Measurements from ENCODE around the gene CHRNA9. TPM values are rescaled to one million over a fixed set of nuclear protein-coding genes. Genes with fewer than 3 reads are reported as not detected.

The CHRNA9 gene
- total and polyA plus RNA-seq, 2 of the 4 experiments (the other 2 are of a cell fraction) = not detected

DNA sequence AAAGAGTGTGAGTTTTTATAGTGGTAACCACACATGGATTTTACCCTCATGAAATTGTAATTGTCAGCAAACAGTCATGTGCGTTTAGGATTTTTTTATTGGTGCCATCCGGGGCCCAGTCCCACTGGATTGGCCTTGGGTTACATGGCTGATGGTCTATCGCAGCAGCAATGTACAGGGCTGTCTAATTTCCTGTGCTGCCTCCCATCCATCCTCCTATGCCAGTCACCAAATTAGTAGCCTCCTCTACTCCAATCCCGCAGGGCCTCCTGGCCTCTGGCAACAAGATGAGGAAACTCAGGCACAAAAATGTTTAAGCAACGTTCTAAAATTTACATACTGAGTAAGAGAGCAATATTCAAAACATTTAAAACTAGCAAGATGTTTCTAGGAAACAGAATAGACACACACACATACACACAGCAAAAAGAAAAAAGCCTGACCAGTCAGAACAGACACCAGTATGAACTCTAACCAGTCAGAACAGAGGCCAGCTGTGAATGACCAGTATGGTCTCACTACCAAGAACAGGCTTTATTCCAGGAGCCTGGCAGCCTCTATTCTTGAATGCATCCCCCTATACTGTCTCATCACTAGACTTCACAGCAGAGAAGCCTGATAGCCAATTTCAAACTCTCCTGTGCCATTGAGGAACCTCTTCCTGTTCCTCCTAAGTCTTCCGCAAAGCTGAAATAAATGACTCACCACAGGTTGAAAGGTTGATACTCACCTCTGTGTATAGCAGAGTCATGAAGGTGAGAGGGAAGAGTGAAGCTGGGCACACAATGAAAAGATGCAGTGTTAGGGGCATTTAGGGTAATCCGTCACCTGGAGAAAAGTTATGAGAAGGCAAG is 42.6 kb downstream of the CHRNA9 start:
- no peak overlapping the region for H2BK15ac ChIP-seq (ENCODE audit: low read depth, low read length)
- no peaks in the 10 kb centered on the region for H3K9me3 ChIP-seq (ENCODE audit: control insufficient read depth, insufficient read depth, low read length)
- H2AK9ac ChIP-seq (replicated peaks; ENCODE audit: low read depth, low read length, poor library complexity) = no peak overlapping the region
- no peaks in the 10 kb centered on the region for H4K20me1 ChIP-seq (ENCODE audit: insufficient read depth, low read length)
- H3K79me1 ChIP-seq (ENCODE audit: low read depth in 1 of 2, low read length in 2 of 2) = no peaks in the 10 kb centered on the region
- no CpG with 5 or more reads among the region's 7 CpGs for WGBS, 2 experiments (ENCODE audit: extremely low coverage in 2 of 2, insufficient read length in 1 of 2)
- dilution Hi-C loops (cut with HindIII; ENCODE audit: low sequenced_read_pairs, unreplicated experiment) = no loop called here
- in situ Hi-C loops (cut with MboI; ENCODE audit: low sequenced_read_pairs) = no loop called here
- H3K27ac ChIP-seq (ENCODE audit: insufficient read depth, low read length) = no peak overlapping the region
- H2BK120ac ChIP-seq (ENCODE audit: low read depth, low read length) = no peak overlapping the region
- CTCF ChIA-PET = no interaction called here
- no peak overlapping the region; the same call in 1 of the 2 replicates for H3K56ac ChIP-seq (ENCODE audit: extremely low read depth, insufficient read depth, low read length)
- intact Hi-C loops (cut with micrococcal nuclease) = no loop called here
- BruUV-seq (replicated peaks) = no TSS peak
- H3K4ac ChIP-seq (ENCODE audit: low read depth, low read length) = no peak overlapping the region
- H3K36me3 ChIP-seq (ENCODE audit: control insufficient read depth, insufficient read depth, low read length) = no peaks in the 10 kb centered on the region
- DNase-seq = peak; percentile 27
- H3K4me1 ChIP-seq (ENCODE audit: control insufficient read depth, insufficient read depth, low read length) = no peaks in the 10 kb centered on the region
- peaks cover 4% of the 10 kb centered on the region for H3K27me3 ChIP-seq (ENCODE audit: control insufficient read depth, insufficient read depth, low read length)
- H2AK5ac ChIP-seq (ENCODE audit: low read depth, low read length) = no peak overlapping the region
- H3K9ac ChIP-seq (ENCODE audit: low read depth, low read length) = no peak overlapping the region
- no peak overlapping the region for H2AFZ ChIP-seq (replicated peaks; ENCODE audit: low read length, poor library complexity)
- no peak overlapping the region for H4K8ac ChIP-seq (ENCODE audit: low read depth in 2 of 2, low read length in 2 of 2)
- H3K23ac ChIP-seq (ENCODE audit: low read depth, low read length) = no peak overlapping the region
- H3K14ac ChIP-seq (replicated peaks; ENCODE audit: low read depth, low read length) = no peak overlapping the region
- no peak overlapping the region for H3K4me3 ChIP-seq (ENCODE audit: insufficient read depth, low read depth, low read length)
- no peak overlapping the region for H4K5ac ChIP-seq (ENCODE audit: low read depth, low read length)
- no peak overlapping the region for H2BK20ac ChIP-seq (ENCODE audit: low read depth, low read length)
- no peak overlapping the region for H3K4me2 ChIP-seq (ENCODE audit: low read depth, low read length)
- H3K9me1 ChIP-seq (ENCODE audit: insufficient read depth, low read length) = 0 out of 2 replicates have a peak, but pooled peaks cover 3% of the 10 kb centered on the region
- no peak overlapping the region for H2BK5ac ChIP-seq (ENCODE audit: low read depth, low read length, poor library complexity, severe bottlenecking)
- no peak overlapping the region for H4K91ac ChIP-seq (ENCODE audit: insufficient read depth, low read depth, low read length)
- H3K18ac ChIP-seq (ENCODE audit: low read depth, low read length) = no peak overlapping the region
- POLR2A ChIA-PET (ENCODE audit: unreplicated experiment) = no interaction called here
- peak; percentile 64 for ATAC-seq (ENCODE audit: low read depth)
- TF ChIP-seq, protein P1, sequence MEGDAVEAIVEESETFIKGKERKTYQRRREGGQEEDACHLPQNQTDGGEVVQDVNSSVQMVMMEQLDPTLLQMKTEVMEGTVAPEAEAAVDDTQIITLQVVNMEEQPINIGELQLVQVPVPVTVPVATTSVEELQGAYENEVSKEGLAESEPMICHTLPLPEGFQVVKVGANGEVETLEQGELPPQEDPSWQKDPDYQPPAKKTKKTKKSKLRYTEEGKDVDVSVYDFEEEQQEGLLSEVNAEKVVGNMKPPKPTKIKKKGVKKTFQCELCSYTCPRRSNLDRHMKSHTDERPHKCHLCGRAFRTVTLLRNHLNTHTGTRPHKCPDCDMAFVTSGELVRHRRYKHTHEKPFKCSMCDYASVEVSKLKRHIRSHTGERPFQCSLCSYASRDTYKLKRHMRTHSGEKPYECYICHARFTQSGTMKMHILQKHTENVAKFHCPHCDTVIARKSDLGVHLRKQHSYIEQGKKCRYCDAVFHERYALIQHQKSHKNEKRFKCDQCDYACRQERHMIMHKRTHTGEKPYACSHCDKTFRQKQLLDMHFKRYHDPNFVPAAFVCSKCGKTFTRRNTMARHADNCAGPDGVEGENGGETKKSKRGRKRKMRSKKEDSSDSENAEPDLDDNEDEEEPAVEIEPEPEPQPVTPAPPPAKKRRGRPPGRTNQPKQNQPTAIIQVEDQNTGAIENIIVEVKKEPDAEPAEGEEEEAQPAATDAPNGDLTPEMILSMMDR (conservative IDR thresholded peaks at IDR 0.05; ENCODE audit: low read depth, low read length) = no peak
- TF ChIP-seq POLR2A (IDR thresholded peaks at IDR 0.05; ENCODE audit: low read depth, low read length) = no peak
- TF ChIP-seq RAD21 (IDR thresholded peaks at IDR 0.05; ENCODE audit: low read length) = no peak
- TF ChIP-seq, protein P2, sequence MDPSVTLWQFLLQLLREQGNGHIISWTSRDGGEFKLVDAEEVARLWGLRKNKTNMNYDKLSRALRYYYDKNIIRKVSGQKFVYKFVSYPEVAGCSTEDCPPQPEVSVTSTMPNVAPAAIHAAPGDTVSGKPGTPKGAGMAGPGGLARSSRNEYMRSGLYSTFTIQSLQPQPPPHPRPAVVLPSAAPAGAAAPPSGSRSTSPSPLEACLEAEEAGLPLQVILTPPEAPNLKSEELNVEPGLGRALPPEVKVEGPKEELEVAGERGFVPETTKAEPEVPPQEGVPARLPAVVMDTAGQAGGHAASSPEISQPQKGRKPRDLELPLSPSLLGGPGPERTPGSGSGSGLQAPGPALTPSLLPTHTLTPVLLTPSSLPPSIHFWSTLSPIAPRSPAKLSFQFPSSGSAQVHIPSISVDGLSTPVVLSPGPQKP (IDR thresholded peaks at IDR 0.05; ENCODE audit: borderline replicate concordance, low read depth, low read length) = no peak
- TF ChIP-seq RCOR1 (IDR thresholded peaks at IDR 0.05; ENCODE audit: insufficient replicate concordance, low read length) = no peak
- TF ChIP-seq MAZ (IDR thresholded peaks at IDR 0.05; ENCODE audit: borderline replicate concordance, low read depth, low read length) = no peak
- TF ChIP-seq, protein P3, sequence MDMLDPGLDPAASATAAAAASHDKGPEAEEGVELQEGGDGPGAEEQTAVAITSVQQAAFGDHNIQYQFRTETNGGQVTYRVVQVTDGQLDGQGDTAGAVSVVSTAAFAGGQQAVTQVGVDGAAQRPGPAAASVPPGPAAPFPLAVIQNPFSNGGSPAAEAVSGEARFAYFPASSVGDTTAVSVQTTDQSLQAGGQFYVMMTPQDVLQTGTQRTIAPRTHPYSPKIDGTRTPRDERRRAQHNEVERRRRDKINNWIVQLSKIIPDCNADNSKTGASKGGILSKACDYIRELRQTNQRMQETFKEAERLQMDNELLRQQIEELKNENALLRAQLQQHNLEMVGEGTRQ (IDR thresholded peaks at IDR 0.05; ENCODE audit: low read depth, low read length) = no peak
- no peak for TF ChIP-seq NFE2L2 (IDR thresholded peaks at IDR 0.05; ENCODE audit: low read depth, low read length)
- TF ChIP-seq BHLHE40 (IDR thresholded peaks at IDR 0.05; ENCODE audit: low read depth, low read length) = no peak
- TF ChIP-seq SMC3 (IDR thresholded peaks at IDR 0.05; ENCODE audit: low read depth, low read length) = no peak
- TF ChIP-seq RFX5 (IDR thresholded peaks at IDR 0.05; ENCODE audit: low read depth, low read length) = no peak
- no peak for TF ChIP-seq CEBPB (IDR thresholded peaks at IDR 0.05; ENCODE audit: low read depth, low read length)
- TF ChIP-seq FOS (IDR thresholded peaks at IDR 0.05; ENCODE audit: low read depth, low read length) = no peak
- TF ChIP-seq MXI1 (IDR thresholded peaks at IDR 0.05; ENCODE audit: borderline replicate concordance, low read depth, low read length) = no peak
- TF ChIP-seq CHD1 (IDR thresholded peaks at IDR 0.05; ENCODE audit: low read depth, low read length) = no peak

All from IMR-90 (cell line).